BLaER1 (cell line): Measurements from ENCODE around the gene RNF13.

Experiments used
- H3K27ac ChIP-seq: shearing (Covaris generic); formaldehyde crosslinking; 2 replicates; pipeline ENCODE4 v1.8.1; 2022
- H3K27me3 ChIP-seq: shearing (Covaris generic); formaldehyde crosslinking; 2 replicates; pipeline ENCODE4 v1.8.1; 2022
- H3K36me3 ChIP-seq: shearing (Covaris generic); formaldehyde crosslinking; 2 replicates; pipeline ENCODE4 v1.8.1; 2022
- H3K4me1 ChIP-seq: shearing (Covaris generic); formaldehyde crosslinking; 2 replicates; pipeline ENCODE4 v1.8.1; 2022
- H3K4me2 ChIP-seq: shearing (Covaris generic); formaldehyde crosslinking; 2 replicates; pipeline ENCODE4 v1.8.1; 2022
- H3K4me3 ChIP-seq: shearing (Covaris generic); formaldehyde crosslinking; 2 replicates; pipeline ENCODE4 v1.8.1; 2022
- H3K9ac ChIP-seq: shearing (Covaris generic); formaldehyde crosslinking; 2 replicates; pipeline ENCODE4 v1.8.1; 2022
- H3K9me3 ChIP-seq: shearing (Covaris generic); formaldehyde crosslinking; 2 replicates; pipeline ENCODE4 v1.8.1; 2022
- H4K20me1 ChIP-seq: shearing (Covaris generic); formaldehyde crosslinking; 2 replicates; pipeline ENCODE4 v1.8.1; 2022
- Cebpa-rat ChIP-seq: shearing (Covaris generic); IDR thresholded peaks from 2 replicates; pipeline ENCODE4 v1.8.1; 2022

Gene RNF13

GRCh38 chr3:149776170-149776569 lies 36.8 kb upstream of the RNF13 start:
- H3K36me3 ChIP-seq: no peaks in the 10 kb centered on the region

GRCh38 chr3:149777414-149778214 lies 35.4 kb upstream of the RNF13 start:
- Histone ChIP-seq H3K9me3 (no peaks in the 10 kb centered on the region), H3K4me2 (no peak overlapping the region), H3K27ac (no peak overlapping the region), H3K36me3 (no peaks in the 10 kb centered on the region), H3K9ac (no peak overlapping the region), H3K27me3 (no peaks in the 10 kb centered on the region), H3K4me1 (peaks cover 7% of the 10 kb centered on the region; the same call in 1 of the 2 replicates), H3K4me3 (no peak overlapping the region), H4K20me1 (no peaks in the 10 kb centered on the region)
- TF ChIP-seq Cebpa-rat: no peak

More at GRCh38 chr3:149776170-149776569, 36.8 kb upstream of the RNF13 start:
- no peak for TF ChIP-seq Cebpa-rat
- no peaks in the 10 kb centered on the region for H4K20me1 ChIP-seq
- H3K4me1 ChIP-seq: peaks cover 2% of the 10 kb centered on the region; the same call in 1 of the 2 replicates
- H3K4me3 ChIP-seq: no peak overlapping the region
- no peak overlapping the region for H3K4me2 ChIP-seq
- no peak overlapping the region for H3K27ac ChIP-seq
- no peaks in the 10 kb centered on the region for H3K27me3 ChIP-seq
- no peaks in the 10 kb centered on the region for H3K9me3 ChIP-seq
- H3K9ac ChIP-seq: no peak overlapping the region

DNA sequence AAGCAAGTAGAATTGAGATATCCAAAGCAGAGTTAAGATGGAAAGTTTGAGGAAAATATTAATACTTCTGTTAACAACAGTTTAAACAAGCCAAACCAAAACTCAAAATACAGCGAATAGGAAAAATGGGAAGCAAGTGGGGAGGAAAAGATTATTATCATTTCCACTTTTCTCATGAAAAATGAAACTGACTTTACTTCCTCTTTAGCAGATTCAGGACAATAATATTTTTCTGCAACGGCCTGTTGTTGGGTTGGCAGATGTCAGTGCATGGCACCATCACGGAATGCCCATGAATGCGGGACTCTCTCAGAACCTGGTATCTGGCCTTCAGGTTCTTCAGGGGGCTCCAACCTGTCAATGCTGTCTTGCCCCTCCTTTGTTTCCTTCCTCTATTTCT lies 31.8 kb upstream of the RNF13 start:
- no peak overlapping the region for H3K4me3 ChIP-seq
- H3K4me2 ChIP-seq: peak overlapping the region; percentile 23; the same call in 1 of the 2 replicates
- no peaks in the 10 kb centered on the region for H3K36me3 ChIP-seq
- H3K27me3 ChIP-seq: no peaks in the 10 kb centered on the region
- no peaks in the 10 kb centered on the region for H3K9me3 ChIP-seq
- no peaks in the 10 kb centered on the region for H4K20me1 ChIP-seq
- no peak overlapping the region; the same call in 1 of the 2 replicates for H3K27ac ChIP-seq
- TF ChIP-seq Cebpa-rat: no peak
- H3K4me1 ChIP-seq: peaks cover 7% of the 10 kb centered on the region; the same call in 1 of the 2 replicates
- no peak overlapping the region for H3K9ac ChIP-seq

GRCh38 chr3:149781741-149782140 lies 31.3 kb upstream of the RNF13 start:
- Histone ChIP-seq H3K4me2 (peak overlapping the region; percentile 23; the same call in 1 of the 2 replicates), H3K4me3 (no peak overlapping the region), H3K4me1 (peaks cover 7% of the 10 kb centered on the region; the same call in 1 of the 2 replicates), H3K9me3 (no peaks in the 10 kb centered on the region), H4K20me1 (no peaks in the 10 kb centered on the region), H3K27me3 (no peaks in the 10 kb centered on the region), H3K9ac (no peak overlapping the region), H3K36me3 (no peaks in the 10 kb centered on the region), H3K27ac (no peak overlapping the region)
- no peak for TF ChIP-seq Cebpa-rat

DNA sequence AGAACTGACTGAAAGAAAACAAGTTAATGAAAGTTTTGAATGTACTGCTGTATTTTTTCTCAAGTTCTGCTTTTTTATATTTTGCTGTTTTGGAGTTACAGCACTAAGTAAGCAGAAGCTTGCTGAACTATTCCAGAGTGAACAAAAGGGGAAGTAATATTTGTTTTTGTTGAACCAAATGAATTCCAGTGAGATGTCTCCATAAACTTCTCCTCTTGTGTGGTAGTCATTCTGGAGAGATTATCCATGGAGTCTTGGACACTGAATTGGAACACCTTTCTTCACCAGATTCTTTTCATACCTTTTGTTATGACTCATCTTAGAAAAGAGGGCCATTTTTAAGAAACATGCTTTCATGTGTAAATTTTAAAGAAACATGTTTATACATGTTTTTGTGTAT lies 29.4 kb upstream of the RNF13 start:
- Histone ChIP-seq H3K4me2 (no peak overlapping the region), H3K36me3 (no peaks in the 10 kb centered on the region), H3K9ac (no peak overlapping the region), H3K27me3 (no peaks in the 10 kb centered on the region), H3K27ac (no peak overlapping the region), H4K20me1 (no peaks in the 10 kb centered on the region), H3K9me3 (no peaks in the 10 kb centered on the region), H3K4me3 (no peak overlapping the region), H3K4me1 (peaks cover 7% of the 10 kb centered on the region; the same call in 1 of the 2 replicates)
- TF ChIP-seq Cebpa-rat: no peak

- H3K27me3 ChIP-seq: no peaks in the 10 kb centered on the region
- H3K27ac ChIP-seq: no peak overlapping the region
- H3K9me3 ChIP-seq: no peaks in the 10 kb centered on the region
- no peaks in the 10 kb centered on the region for H4K20me1 ChIP-seq
- H3K4me3 ChIP-seq: no peak overlapping the region
- no peak overlapping the region for H3K4me2 ChIP-seq
- TF ChIP-seq Cebpa-rat: no peak
- no peak overlapping the region for H3K9ac ChIP-seq
- peaks cover 7% of the 10 kb centered on the region; the same call in 1 of the 2 replicates for H3K4me1 ChIP-seq
- no peaks in the 10 kb centered on the region for H3K36me3 ChIP-seq
Observed at GRCh38 chr3:149784064-149784704, 28.8 kb upstream of the RNF13 start.

DNA sequence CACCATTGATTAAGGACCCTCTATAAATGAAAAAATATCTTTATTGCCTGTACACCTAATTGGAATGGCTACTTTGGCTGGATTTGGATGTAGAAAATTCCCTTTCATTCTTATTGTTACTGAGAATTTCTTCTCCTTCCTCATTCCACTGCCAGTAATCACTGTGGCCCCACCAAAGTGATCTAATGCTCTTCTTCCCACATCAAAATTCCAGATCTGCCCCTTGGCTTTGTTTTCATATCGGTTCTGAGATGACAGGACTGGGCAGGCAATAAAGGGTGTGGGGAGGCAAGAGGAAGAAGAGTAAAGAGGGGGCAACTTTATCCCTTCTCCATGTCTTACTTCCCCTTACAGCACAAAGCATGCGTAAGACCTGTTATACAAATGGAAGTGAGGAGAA lies 22.7 kb upstream of the RNF13 start:
- Histone ChIP-seq H3K4me3 (no peak overlapping the region), H4K20me1 (no peaks in the 10 kb centered on the region), H3K27me3 (no peaks in the 10 kb centered on the region), H3K36me3 (no peaks in the 10 kb centered on the region), H3K4me1 (no peaks in the 10 kb centered on the region), H3K4me2 (no peak overlapping the region), H3K9me3 (no peaks in the 10 kb centered on the region), H3K27ac (no peak overlapping the region), H3K9ac (no peak overlapping the region)
- no peak for TF ChIP-seq Cebpa-rat

DNA sequence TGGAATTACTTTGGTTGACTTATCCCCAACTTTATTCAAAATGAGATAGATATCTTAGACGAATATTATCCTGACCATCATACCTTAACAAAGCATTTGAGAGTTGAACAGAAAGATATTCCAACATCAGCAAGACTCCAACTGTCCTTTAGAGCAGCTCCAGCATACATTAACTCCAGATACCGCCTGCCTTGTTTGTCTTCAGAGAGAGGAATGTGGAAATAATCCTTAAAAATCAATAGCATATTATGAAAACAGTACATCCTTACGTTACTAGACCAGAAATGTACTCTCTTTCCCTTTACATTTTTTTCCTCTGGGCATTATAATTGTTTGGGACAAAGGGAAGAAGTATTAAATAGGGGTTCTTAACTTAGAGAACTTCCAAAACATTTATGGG lies 22.3 kb upstream of the RNF13 start:
- Histone ChIP-seq H3K4me1 (no peaks in the 10 kb centered on the region), H3K9ac (no peak overlapping the region), H4K20me1 (no peaks in the 10 kb centered on the region), H3K27ac (no peak overlapping the region), H3K36me3 (no peaks in the 10 kb centered on the region), H3K27me3 (no peaks in the 10 kb centered on the region), H3K4me2 (no peak overlapping the region), H3K9me3 (no peaks in the 10 kb centered on the region), H3K4me3 (no peak overlapping the region)
- TF ChIP-seq Cebpa-rat: no peak

GRCh38 chr3:149792452-149793270 lies 20.4 kb upstream of the RNF13 start, which contains the start of gene ANKUB1:
TSS of gene ANKUB1 (minus strand) at chr3:149792554. CDS start at chr3:149792366, 188 bp downstream.
- no peak within 1 kb of the TSS for H3K27ac ChIP-seq
- H3K9me3 ChIP-seq: no peaks in the 10 kb centered on the region
- H3K4me1 ChIP-seq: no peaks in the 10 kb centered on the region
- H4K20me1 ChIP-seq: no peaks in the 10 kb centered on the region
- H3K9ac ChIP-seq: no peak within 1 kb of the TSS
- H3K36me3 ChIP-seq: no peaks in the 10 kb centered on the region
- H3K4me2 ChIP-seq: no peak within 1 kb of the TSS
- H3K4me3 ChIP-seq: no peak within 1 kb of the TSS
- TF ChIP-seq Cebpa-rat: no peak
- H3K27me3 ChIP-seq: no peaks in the 10 kb centered on the region

DNA sequence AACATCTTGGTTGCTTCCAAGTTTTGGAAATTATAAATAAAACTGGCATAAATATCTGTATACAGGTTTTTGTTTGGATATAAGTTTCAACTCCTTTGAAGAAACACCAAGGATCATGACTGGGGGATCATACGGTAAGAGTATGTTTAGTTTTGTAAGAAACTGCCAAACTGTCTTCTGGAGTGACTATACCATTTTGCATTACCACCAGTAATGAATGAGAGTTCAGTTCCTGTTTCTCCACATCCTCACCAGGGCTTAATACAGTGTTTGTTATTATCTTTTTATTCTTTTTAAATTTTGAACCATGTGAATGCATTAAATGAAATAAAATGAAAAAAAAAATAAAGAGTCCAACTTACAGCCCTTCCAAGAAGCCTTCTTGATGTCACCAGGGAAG lies 17.0 kb upstream of the RNF13 start:
- Histone ChIP-seq H3K4me1 (no peaks in the 10 kb centered on the region), H3K9ac (no peak overlapping the region), H3K4me2 (no peak overlapping the region), H3K9me3 (no peaks in the 10 kb centered on the region), H3K27me3 (no peaks in the 10 kb centered on the region), H3K36me3 (no peaks in the 10 kb centered on the region), H4K20me1 (no peaks in the 10 kb centered on the region), H3K4me3 (no peak overlapping the region), H3K27ac (no peak overlapping the region)
- no peak for TF ChIP-seq Cebpa-rat
